HCT116 (cell line): ENCODE data around the gene CDON. TPM values are rescaled to one million over a fixed set of nuclear protein-coding genes. Genes with fewer than 3 reads are reported as not detected.

Source experiments
- ATAC-seq: fragments of 200-7000 bp; cut with Tn5 transposase; 2 replicates; pipeline ENCODE4 v1.9.1; 2020; ENCODE audit warnings: mild to moderate bottlenecking, moderate library complexity
- BruUV-seq: library from RNA; stranded (reverse); fragments of 400-500 nt; replicated peaks from 2 replicates; lab custom pipeline; 2021; lab: Mats Ljungman, UMichigan
- CTCF ChIA-PET: fragments of 300-600 bp; sonication (Branson Sonifier 250); formaldehyde crosslinking; loops from one replicate; lab custom pipeline; 2021; ENCODE audit warnings: antibody characterized with exemption; lab: Charles Lee
- POLR2A ChIA-PET: fragments of 300-600, 350-600 bp; sonication (Branson Sonifier 250); formaldehyde crosslinking; loops from one replicate; lab custom pipeline; 2021; ENCODE audit warnings: antibody characterized with exemption; lab: Charles Lee
- RAD21 ChIA-PET, 2 experiments: fragments of 300-600 bp; sonication (Branson Sonifier 250); formaldehyde crosslinking; loops; one replicate each; lab custom pipeline; 2023; ENCODE audit warnings: low total read pairs in 2 of 2; ENCODE audit not compliant: uncharacterized antibody in 2 of 2, unreplicated experiment in 2 of 2, low non-redundant PET in 1 of 2; lab: Charles Lee
- DNase-seq: peaks from one replicate; pipeline ENCODE4 v3.0.0-alpha.2; 2010; ENCODE audit warnings: low read depth, low spot score
- H2AFZ ChIP-seq: fragments of 200-600 bp; shearing (Covaris generic), sonication (generic); 2 replicates; pipeline ENCODE4 v1.6.1; 2017; ENCODE audit warnings: low read depth, mixed run types, mixed read lengths, antibody characterized with exemption, low read length; ENCODE audit not compliant: poor library complexity, severe bottlenecking
- H3K27ac ChIP-seq: 2 replicates; pipeline ENCODE4 v1.5.1; 2012; ENCODE audit warnings: low read depth, low read length
- H3K27me3 ChIP-seq: fragments of 200-600 bp; sonication (generic); 2 replicates; pipeline ENCODE4 v1.6.1; 2016; ENCODE audit warnings: mixed run types, low read length, mixed read lengths; ENCODE audit not compliant: insufficient read depth
- H3K36me3 ChIP-seq, 2 experiments: fragments of 200-500 bp in 1 of 2; fragments of 200-600 bp in 1 of 2; sonication (Bioruptor generic) in 1 of 2; sonication (generic) in 1 of 2; 2 replicates each; pipeline versions ENCODE4 v1.5.1 to v1.6.1; 2014 to 2016; ENCODE audit warnings: low read length in 2 of 2, inconsistent platforms in 1 of 2, mixed read lengths in 1 of 2, mixed run types in 1 of 2; ENCODE audit not compliant: insufficient read depth in 2 of 2, control insufficient read depth in 1 of 2
- H3K4me1 ChIP-seq, 2 experiments: fragments of 200-600 bp in 1 of 2; sonication (generic) in 1 of 2; 2 replicates each; pipeline versions ENCODE4 v1.5.1 to v1.6.1; 2012 to 2017; ENCODE audit warnings: low read length in 2 of 2, inconsistent platforms in 1 of 2, mild to moderate bottlenecking in 1 of 2, mixed read lengths in 1 of 2, mixed run types in 1 of 2, moderate library complexity in 1 of 2; ENCODE audit not compliant: insufficient read depth in 2 of 2, control insufficient read depth in 1 of 2
- H3K4me2 ChIP-seq: fragments of 200-600 bp; sonication (generic); 2 replicates; pipeline ENCODE4 v1.6.1; 2017; ENCODE audit warnings: mixed run types, low read length, mixed read lengths
- H3K4me3 ChIP-seq, 2 experiments: fragments of 200-600 bp in 1 of 2; sonication (generic) in 1 of 2; replicated peaks in 1 of 2; 2 replicates each; pipeline ENCODE4 v1.5.1; 2011 to 2016; ENCODE audit warnings: low read length in 2 of 2, control low read depth in 1 of 2, low read depth in 1 of 2, mild to moderate bottlenecking in 1 of 2, mixed read lengths in 1 of 2, mixed run types in 1 of 2
- H3K79me2 ChIP-seq: fragments of 200-600 bp; sonication (generic); 2 replicates; pipeline ENCODE4 v1.6.1; 2017; ENCODE audit warnings: mild to moderate bottlenecking, mixed run types, low read length, moderate library complexity, mixed read lengths; ENCODE audit not compliant: insufficient read depth
- H3K9ac ChIP-seq: fragments of 200-600 bp; sonication (generic); 2 replicates; pipeline ENCODE4 v1.6.1; 2016; ENCODE audit warnings: low read length, mixed read lengths
- H3K9me2 ChIP-seq: fragments of 200-600 bp; sonication (generic), shearing (Covaris generic); 2 replicates; pipeline ENCODE4 v1.6.1; 2017; ENCODE audit warnings: mixed run types, mild to moderate bottlenecking, moderate library complexity; ENCODE audit not compliant: insufficient read depth
- H3K9me3 ChIP-seq, 2 experiments: fragments of 200-500 bp in 1 of 2; fragments of 200-600 bp in 1 of 2; sonication (Bioruptor generic) in 1 of 2; sonication (generic) in 1 of 2; 2 replicates each; pipeline ENCODE4 v1.6.1; 2014 to 2017; ENCODE audit warnings: low read length in 2 of 2, mixed read lengths in 2 of 2, inconsistent platforms in 1 of 2, low read depth in 1 of 2, mild to moderate bottlenecking in 1 of 2, mixed run types in 1 of 2, moderate library complexity in 1 of 2; ENCODE audit not compliant: control insufficient read depth in 1 of 2, insufficient read depth in 1 of 2
- H4K20me1 ChIP-seq: fragments of 200-600 bp; sonication (generic), shearing (Covaris generic); 2 replicates; pipeline ENCODE4 v1.6.1; 2017; ENCODE audit warnings: mixed run types, mild to moderate bottlenecking, moderate library complexity; ENCODE audit not compliant: insufficient read depth
- ATF3 ChIP-seq: IDR thresholded peaks from 2 replicates; pipeline ENCODE4 v1.6.1; 2012
- CBX3 ChIP-seq: IDR thresholded peaks from 2 replicates; pipeline ENCODE4 v1.6.1; 2012; ENCODE audit warnings: low read depth
- CTCF ChIP-seq, 3 experiments: fragments of 200-600 bp in 1 of 3; sonication (generic) in 1 of 3; IDR thresholded peaks in 2 of 3; conservative IDR thresholded peaks in 1 of 3; 2 replicates each; pipeline ENCODE4 v1.5.1; 2012 to 2017; ENCODE audit warnings: low read depth in 2 of 3, low read length in 2 of 3, antibody characterized with exemption in 1 of 3, borderline replicate concordance in 1 of 3, control low read depth in 1 of 3, mild to moderate bottlenecking in 1 of 3, mixed read lengths in 1 of 3, mixed run types in 1 of 3, moderate library complexity in 1 of 3; ENCODE audit not compliant: insufficient read depth in 1 of 3
- EGR1 ChIP-seq: IDR thresholded peaks from 2 replicates; pipeline ENCODE4 v1.6.1; 2012; ENCODE audit warnings: low read depth
- ELF1 ChIP-seq: IDR thresholded peaks from 2 replicates; pipeline ENCODE4 v1.6.1; 2012; ENCODE audit warnings: low read depth, borderline replicate concordance
- FOSL1 ChIP-seq: IDR thresholded peaks from 2 replicates; pipeline ENCODE4 v1.6.1; 2012; ENCODE audit warnings: low read depth
- JUND ChIP-seq: IDR thresholded peaks from 2 replicates; pipeline ENCODE4 v1.6.1; 2012
- MAX ChIP-seq: IDR thresholded peaks from 2 replicates; pipeline ENCODE4 v1.6.1; 2012
- POLR2AphosphoS5 ChIP-seq: IDR thresholded peaks from 2 replicates; pipeline ENCODE4 v1.6.1; 2011; ENCODE audit warnings: mild to moderate bottlenecking, low read depth, low read length, moderate library complexity
- SIN3A ChIP-seq: IDR thresholded peaks from 2 replicates; pipeline ENCODE4 v1.6.1; 2012; ENCODE audit warnings: low read depth
- SRF ChIP-seq: IDR thresholded peaks from 2 replicates; pipeline ENCODE4 v1.6.1; 2012; ENCODE audit warnings: low read depth
- TCF7L2 ChIP-seq: IDR thresholded peaks from 2 replicates; pipeline ENCODE4 v1.7.0; 2011; ENCODE audit warnings: borderline replicate concordance, inconsistent platforms; ENCODE audit not compliant: insufficient read depth, insufficient read length; ENCODE audit errors: extremely low read depth
- ZNF274 ChIP-seq: fragments of 200-500 bp; sonication (Bioruptor generic); IDR thresholded peaks from 2 replicates; pipeline ENCODE4 v1.6.1; 2014; ENCODE audit warnings: mild to moderate bottlenecking, low read depth, low read length, inconsistent platforms
- intact Hi-C: fragments of 100-400 bp; cut with micrococcal nuclease; formaldehyde crosslinking; loops from 2 replicates; pipeline ENCODE4 v1.10.0; 2022
- total RNA-seq: library from RNA; stranded (reverse); gene quantifications from one replicate; pipeline ENCODE4 v1.2.1, GENCODE V29; 2021; ENCODE audit not compliant: unreplicated experiment

CDON gene
- total RNA-seq, 1 experiment from 2014 or later = 16.9 TPM

DNA sequence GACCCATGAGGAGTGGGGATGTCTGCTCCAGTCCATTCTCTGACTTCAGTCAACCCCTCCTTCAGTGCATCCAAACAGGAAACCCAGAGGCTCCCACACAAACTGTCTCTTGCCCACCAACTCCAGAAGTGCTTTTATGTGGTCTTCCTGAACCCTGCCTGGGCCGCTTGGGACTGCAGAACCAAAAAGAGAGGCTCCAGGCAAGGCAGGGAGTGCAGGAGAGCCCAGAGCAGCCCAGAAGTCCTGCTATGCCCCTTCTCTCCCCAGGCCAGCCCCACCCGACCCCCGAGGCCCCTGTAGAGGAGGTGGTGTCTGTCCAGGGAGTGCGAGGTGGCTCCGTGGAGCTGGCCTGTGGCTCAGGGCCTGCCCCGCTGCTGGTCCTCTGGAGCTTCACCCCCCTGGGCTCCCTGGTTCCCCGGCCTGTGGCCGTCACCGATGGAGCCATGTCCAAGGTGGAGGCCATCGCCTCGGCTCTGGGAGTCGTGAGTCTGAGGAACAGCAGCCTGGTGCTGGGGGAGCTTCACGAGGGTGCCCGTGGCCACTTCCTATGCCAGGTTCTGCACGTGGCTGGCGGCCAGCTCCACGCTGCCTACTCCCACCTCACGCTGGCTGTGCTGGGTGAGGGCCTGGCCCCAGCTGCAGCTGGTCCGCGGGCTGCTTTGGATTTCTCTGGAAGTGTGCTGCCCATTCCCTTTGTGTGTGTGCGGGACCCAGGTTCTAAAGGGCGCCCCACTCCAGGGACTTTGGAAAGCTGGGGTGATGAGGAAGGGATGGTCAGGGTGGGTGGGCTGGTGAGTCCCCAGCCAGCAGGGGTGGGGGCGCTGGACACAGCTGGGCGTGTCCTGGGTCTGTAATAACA, 115.0 kb downstream of the CDON start:
- no peak for TF ChIP-seq ELF1
- TF ChIP-seq FOSL1 = no peak
- no peak for TF ChIP-seq SIN3A
- no peak for TF ChIP-seq EGR1
- no peak for TF ChIP-seq TCF7L2
- TF ChIP-seq ZNF274 = no peak
- TF ChIP-seq MAX = no peak
- no peak for TF ChIP-seq ATF3
- no peak for TF ChIP-seq POLR2AphosphoS5
- no peak for TF ChIP-seq CTCF (IDR thresholded peaks at IDR 0.05 in 2 of 3, conservative IDR thresholded peaks at IDR 0.05 in 1 of 3; ENCODE audit: borderline replicate concordance in 1 of 3, insufficient read depth in 1 of 3, low read depth in 2 of 3, low read length in 2 of 3)
- no peak for TF ChIP-seq SRF
- TF ChIP-seq JUND = no peak
- TF ChIP-seq CBX3 = no peak
- ChIA-PET RAD21 (no interaction called here), CTCF (no interaction called here), POLR2A (no interaction called here)
- Histone ChIP-seq H3K4me3 (no peak overlapping the region), H4K20me1 (no peaks in the 10 kb centered on the region), H3K9me2 (no peaks in the 10 kb centered on the region), H3K4me2 (no peak overlapping the region), H3K36me3 (no peaks in the 10 kb centered on the region), H3K9ac (no peak overlapping the region), H2AFZ (no peak overlapping the region), H3K9me3 (no peaks in the 10 kb centered on the region), H3K79me2 (no peaks in the 10 kb centered on the region), H3K27me3 (no peaks in the 10 kb centered on the region), H3K27ac (no peak overlapping the region), H3K4me1 (peaks cover 7 to 10% of the 10 kb centered on the region in 2 experiments)
- intact Hi-C loops = no loop called here
- DNase-seq (no peak), ATAC-seq (no peak)
- BruUV-seq = no TSS peak
